B cell (primary cell): ENCODE measurements around the gene THBD.

Source experiments
- CTCF ChIP-seq: fragments of 200-600 bp; IDR thresholded peaks from one replicate; pipeline ENCODE4 v1.8.0; 2022; ENCODE audit warnings: antibody characterized with exemption, mild to moderate bottlenecking
- EZH2 ChIP-seq: IDR thresholded peaks from 2 replicates; pipeline ENCODE4 v1.6.1; 2012; ENCODE audit warnings: borderline replicate concordance, low read depth, mild to moderate bottlenecking, moderate library complexity, low read length; ENCODE audit not compliant: insufficient read depth, poor library complexity, severe bottlenecking

- TF ChIP-seq EZH2 (no peak), CTCF (no peak)
Observed at GRCh38 chr20:23074052-23074451, 24.6 kb upstream of the THBD start.
